CD8-positive, alpha-beta memory T cell (primary cell): Measurements from ENCODE around the gene ECM2. TPM values are rescaled to one million over a fixed set of nuclear protein-coding genes. Genes with fewer than 3 reads are reported as not detected.

ENCODE experiments used
- CTCF ChIA-PET: fragments of 350-600 bp; sonication (Branson Sonifier 250); formaldehyde crosslinking; loops from one replicate; lab custom pipeline; 2021; ENCODE audit warnings: antibody characterized with exemption; lab: Charles Lee
- POLR2A ChIA-PET: fragments of 350-600 bp; sonication (Branson Sonifier 250); formaldehyde crosslinking; loops from one replicate; lab custom pipeline; 2021; ENCODE audit warnings: antibody characterized with exemption; lab: Charles Lee
- DNase-seq, 5 donors: peaks; one replicate each; pipeline versions ENCODE4 v3.0.0 to v3.0.0-alpha.2; 2020 to 2022; ENCODE audit warnings: mixed read lengths in 1 of 5
- H3K27ac ChIP-seq: one replicate; pipeline ENCODE4 v1.7.0; 2013; ENCODE audit warnings: low read depth, mild to moderate bottlenecking, low read length, moderate library complexity
- H3K27me3 ChIP-seq: 2 replicates; pipeline ENCODE4 v1.7.0; 2013; ENCODE audit warnings: low read length, mild to moderate bottlenecking; ENCODE audit not compliant: insufficient read depth, poor library complexity, severe bottlenecking
- H3K36me3 ChIP-seq: 2 replicates; pipeline ENCODE4 v1.7.0; 2013; ENCODE audit warnings: mild to moderate bottlenecking, low read length, moderate library complexity; ENCODE audit not compliant: insufficient read depth
- H3K4me1 ChIP-seq: 2 replicates; pipeline ENCODE4 v1.7.0; 2013; ENCODE audit warnings: mild to moderate bottlenecking, low read length, moderate library complexity; ENCODE audit not compliant: insufficient read depth
- H3K4me3 ChIP-seq: 2 replicates; pipeline ENCODE4 v1.7.0; 2013; ENCODE audit warnings: mild to moderate bottlenecking, low read length
- H3K9me3 ChIP-seq: 2 replicates; pipeline ENCODE4 v1.7.0; 2013; ENCODE audit warnings: mild to moderate bottlenecking, low read length
- H3K27ac Mint-ChIP-seq, 8 donors: one replicate each; pipeline ENCODE4 v1.8.0; 2020 to 2021; ENCODE audit warnings: mixed read lengths in 8 of 8, mild to moderate bottlenecking in 6 of 8, inconsistent platforms in 3 of 8, moderate library complexity in 3 of 8
- H3K27me3 Mint-ChIP-seq, 2 donors: one replicate each; pipeline ENCODE4 v1.8.0; 2020 to 2021; ENCODE audit warnings: mixed read lengths in 2 of 2, mild to moderate bottlenecking in 1 of 2, moderate library complexity in 1 of 2
- H3K36me3 Mint-ChIP-seq, 3 donors: one replicate each; pipeline ENCODE4 v1.8.0; 2020 to 2021; ENCODE audit warnings: mixed read lengths in 3 of 3, inconsistent platforms in 1 of 3, mild to moderate bottlenecking in 1 of 3
- H3K4me1 Mint-ChIP-seq, 3 donors: one replicate each; pipeline ENCODE4 v1.8.0; 2020 to 2021; ENCODE audit warnings: mixed read lengths in 3 of 3, inconsistent platforms in 1 of 3, mild to moderate bottlenecking in 1 of 3
- H3K4me3 Mint-ChIP-seq, 7 donors: one replicate each; pipeline ENCODE4 v1.8.0; 2020 to 2021; ENCODE audit warnings: mixed read lengths in 7 of 7, mild to moderate bottlenecking in 6 of 7, moderate library complexity in 4 of 7, inconsistent platforms in 2 of 7
- H3K9me3 Mint-ChIP-seq, 5 donors: one replicate each; pipeline ENCODE4 v1.8.0; 2020 to 2022; ENCODE audit warnings: mixed read lengths in 5 of 5, mild to moderate bottlenecking in 3 of 5, moderate library complexity in 2 of 5, inconsistent platforms in 1 of 5
- polyA plus RNA-seq: library from polyadenylated mRNA; unstranded; fragments of 300-500 nt; fragmentation: Illumina TruSeq; gene quantifications from one replicate; pipeline ENCODE4 v1.2.3, GENCODE V29; 2021
- total RNA-seq, 2 experiments: library from RNA; stranded (reverse); gene quantifications; one replicate each; pipeline ENCODE4 v1.2.3, GENCODE V29; 2021

ECM2 gene
- total and polyA plus RNA-seq, 3 experiments from 2014 or later = not detected

GRCh38 chr9:92525306-92525705 lies 10.5 kb downstream of the ECM2 start:
- no peak overlapping the region for H3K27ac ChIP-seq
- no peaks in the 10 kb centered on the region for H3K4me1 ChIP-seq
- ChIA-PET CTCF (no interaction called here), POLR2A (no interaction called here)
- no peak overlapping the region for H3K4me3 Mint-ChIP-seq
- H3K4me1 Mint-ChIP-seq = no peaks in the 10 kb centered on the region
- no peaks in the 10 kb centered on the region for H3K27me3 Mint-ChIP-seq
- no peaks in the 10 kb centered on the region for H3K9me3 ChIP-seq
- H3K4me3 ChIP-seq = no peak overlapping the region
- DNase-seq = no peak
- no peaks in the 10 kb centered on the region for H3K9me3 Mint-ChIP-seq
- no peaks in the 10 kb centered on the region for H3K36me3 Mint-ChIP-seq
- no peaks in the 10 kb centered on the region for H3K36me3 ChIP-seq
- no peak overlapping the region for H3K27ac Mint-ChIP-seq
- H3K27me3 ChIP-seq = no peaks in the 10 kb centered on the region

- Histone ChIP-seq H3K9me3 (no peaks in the 10 kb centered on the region), H3K27ac (no peak overlapping the region), H3K4me3 (no peak overlapping the region), H3K36me3 (no peaks in the 10 kb centered on the region), H3K4me1 (no peaks in the 10 kb centered on the region), H3K27me3 (no peaks in the 10 kb centered on the region)
- no peaks in the 10 kb centered on the region for H3K27me3 Mint-ChIP-seq
- peaks cover 0 to under 1% (median 0%) of the 10 kb centered on the region in 3 donors for H3K36me3 Mint-ChIP-seq
- no peaks in the 10 kb centered on the region for H3K9me3 Mint-ChIP-seq
- ChIA-PET CTCF (no interaction called here), POLR2A (no interaction called here)
- H3K4me3 Mint-ChIP-seq = no peak overlapping the region
- H3K27ac Mint-ChIP-seq = peak overlapping the region in 1 of 8 donors; percentile 42
- no peaks in the 10 kb centered on the region for H3K4me1 Mint-ChIP-seq
- DNase-seq = no peak
These were observed 10.9 kb downstream of the ECM2 start for GRCh38 chr9:92524881-92525280.

GRCh38 chr9:92522983-92523970 lies 12.5 kb downstream of the ECM2 start:
- Mint-ChIP-seq H3K27ac (no peak overlapping the region), H3K27me3 (no peaks in the 10 kb centered on the region), H3K9me3 (no peaks in the 10 kb centered on the region), H3K4me3 (no peak overlapping the region), H3K4me1 (no peaks in the 10 kb centered on the region), H3K36me3 (peaks cover 0 to 4% (median 0%) of the 10 kb centered on the region in 3 donors)
- no peaks in the 10 kb centered on the region for H3K36me3 ChIP-seq
- no peaks in the 10 kb centered on the region for H3K27me3 ChIP-seq
- no peak overlapping the region for H3K27ac ChIP-seq
- H3K4me1 ChIP-seq = no peaks in the 10 kb centered on the region
- no peaks in the 10 kb centered on the region for H3K9me3 ChIP-seq
- CTCF ChIA-PET = no interaction called here
- POLR2A ChIA-PET = no interaction called here
- no peak overlapping the region for H3K4me3 ChIP-seq
- DNase-seq = no peak

- POLR2A ChIA-PET = no interaction called here
These were observed 15.0 kb downstream of the ECM2 start for GRCh38 chr9:92520837-92521236.

GRCh38 chr9:92518199-92518598 lies 17.6 kb downstream of the ECM2 start:
- no peak overlapping the region for H3K4me3 Mint-ChIP-seq
- CTCF ChIA-PET = no interaction called here
- H3K9me3 Mint-ChIP-seq = no peaks in the 10 kb centered on the region

More at GRCh38 chr9:92520837-92521236, 15.0 kb downstream of the ECM2 start:
- Mint-ChIP-seq H3K27me3 (no peaks in the 10 kb centered on the region), H3K27ac (no peak overlapping the region), H3K4me3 (no peak overlapping the region), H3K36me3 (peaks cover 0 to 4% (median 0%) of the 10 kb centered on the region in 3 donors), H3K9me3 (no peaks in the 10 kb centered on the region), H3K4me1 (no peaks in the 10 kb centered on the region)
- CTCF ChIA-PET = no interaction called here
- Histone ChIP-seq H3K4me1 (no peaks in the 10 kb centered on the region), H3K9me3 (no peaks in the 10 kb centered on the region), H3K27ac (no peak overlapping the region), H3K36me3 (no peaks in the 10 kb centered on the region), H3K27me3 (no peaks in the 10 kb centered on the region), H3K4me3 (no peak overlapping the region)
- no peak for DNase-seq

GRCh38 chr9:92517046-92517445 lies 18.7 kb downstream of the ECM2 start:
- H3K9me3 Mint-ChIP-seq = no peaks in the 10 kb centered on the region
- H3K27ac ChIP-seq = no peak overlapping the region
- no peak overlapping the region for H3K4me3 Mint-ChIP-seq
- H3K4me1 Mint-ChIP-seq = no peaks in the 10 kb centered on the region
- DNase-seq = no peak
- POLR2A ChIA-PET = no interaction called here
- no peaks in the 10 kb centered on the region for H3K27me3 Mint-ChIP-seq
- H3K4me1 ChIP-seq = no peaks in the 10 kb centered on the region
- CTCF ChIA-PET = no interaction called here
- H3K27me3 ChIP-seq = no peaks in the 10 kb centered on the region
- no peak overlapping the region for H3K27ac Mint-ChIP-seq
- no peaks in the 10 kb centered on the region for H3K9me3 ChIP-seq
- no peaks in the 10 kb centered on the region for H3K36me3 ChIP-seq
- peaks cover 0 to 4% (median 0%) of the 10 kb centered on the region in 3 donors for H3K36me3 Mint-ChIP-seq
- no peak overlapping the region for H3K4me3 ChIP-seq

More at GRCh38 chr9:92518199-92518598, 17.6 kb downstream of the ECM2 start:
- no peaks in the 10 kb centered on the region for H3K4me1 ChIP-seq
- no peak overlapping the region for H3K27ac Mint-ChIP-seq
- no peak for DNase-seq
- POLR2A ChIA-PET = no interaction called here
- no peaks in the 10 kb centered on the region for H3K4me1 Mint-ChIP-seq
- H3K27me3 ChIP-seq = no peaks in the 10 kb centered on the region
- peaks cover 0 to 4% (median 0%) of the 10 kb centered on the region in 3 donors for H3K36me3 Mint-ChIP-seq
- no peaks in the 10 kb centered on the region for H3K27me3 Mint-ChIP-seq
- H3K36me3 ChIP-seq = no peaks in the 10 kb centered on the region
- H3K4me3 ChIP-seq = no peak overlapping the region
- no peak overlapping the region for H3K27ac ChIP-seq
- H3K9me3 ChIP-seq = no peaks in the 10 kb centered on the region

GRCh38 chr9:92516521-92516920 lies 19.3 kb downstream of the ECM2 start:
- H3K27me3 ChIP-seq = no peaks in the 10 kb centered on the region
- no peak overlapping the region for H3K4me3 ChIP-seq
- ChIA-PET POLR2A (no interaction called here), CTCF (no interaction called here)
- Mint-ChIP-seq H3K4me3 (no peak overlapping the region), H3K27ac (no peak overlapping the region), H3K9me3 (no peaks in the 10 kb centered on the region), H3K27me3 (no peaks in the 10 kb centered on the region), H3K4me1 (no peaks in the 10 kb centered on the region), H3K36me3 (peaks cover 0 to 4% (median 0%) of the 10 kb centered on the region in 3 donors)
- H3K4me1 ChIP-seq = no peaks in the 10 kb centered on the region
- H3K36me3 ChIP-seq = no peaks in the 10 kb centered on the region
- no peak overlapping the region for H3K27ac ChIP-seq
- DNase-seq = no peak
- H3K9me3 ChIP-seq = no peaks in the 10 kb centered on the region

GRCh38 chr9:92514635-92515034 lies 21.2 kb downstream of the ECM2 start:
- H3K27me3 Mint-ChIP-seq = no peaks in the 10 kb centered on the region
- POLR2A ChIA-PET = no interaction called here
- Histone ChIP-seq H3K9me3 (no peaks in the 10 kb centered on the region), H3K4me1 (no peaks in the 10 kb centered on the region), H3K4me3 (no peak overlapping the region), H3K27ac (no peak overlapping the region), H3K27me3 (no peaks in the 10 kb centered on the region), H3K36me3 (no peaks in the 10 kb centered on the region)
- no peak for DNase-seq
- no peaks in the 10 kb centered on the region for H3K9me3 Mint-ChIP-seq
- H3K4me1 Mint-ChIP-seq = no peaks in the 10 kb centered on the region
- CTCF ChIA-PET = no interaction called here
- no peak overlapping the region for H3K27ac Mint-ChIP-seq
- no peak overlapping the region for H3K4me3 Mint-ChIP-seq
- H3K36me3 Mint-ChIP-seq = peaks cover 0 to 1% (median 0%) of the 10 kb centered on the region in 3 donors
